A673 (cell line): ENCODE data around the gene ZFYVE21. TPM values are rescaled to one million over a fixed set of nuclear protein-coding genes. Genes with fewer than 3 reads are reported as not detected.

ENCODE experiments used
- BruUV-seq: library from RNA; stranded (reverse); fragments of 400-500 nt; replicated peaks from 2 replicates; lab custom pipeline; 2021; lab: Mats Ljungman, UMichigan
- CTCF ChIA-PET: fragments of 300-600 bp; sonication (Branson Sonifier 250); formaldehyde crosslinking; loops from one replicate; lab custom pipeline; 2022; ENCODE audit warnings: antibody characterized with exemption; lab: Charles Lee
- POLR2A ChIA-PET: fragments of 300-600 bp; sonication (Branson Sonifier 250); formaldehyde crosslinking; loops from one replicate; lab custom pipeline; 2022; ENCODE audit warnings: antibody characterized with exemption; ENCODE audit not compliant: low non-redundant PET; lab: Charles Lee
- DNase-seq: peaks from one replicate; pipeline ENCODE4 v3.0.0-alpha.2; 2015; ENCODE audit warnings: low spot score
- H3K27ac ChIP-seq: fragments of 200-600 bp; sonication (generic); 2 replicates; pipeline ENCODE4 v1.5.1; 2016; ENCODE audit warnings: mixed run types, low read depth, mild to moderate bottlenecking, mixed read lengths, antibody characterized with exemption, low read length; ENCODE audit not compliant: poor library complexity, severe bottlenecking
- H3K27me3 ChIP-seq: fragments of 200-600 bp; sonication (generic); replicated peaks from 2 replicates; pipeline ENCODE4 v1.6.1; 2017; ENCODE audit warnings: mixed run types, low read depth, mild to moderate bottlenecking, mixed read lengths, antibody characterized with exemption, low read length; ENCODE audit not compliant: insufficient read depth, poor library complexity
- H3K36me3 ChIP-seq: fragments of 200-600 bp; sonication (generic); 2 replicates; pipeline ENCODE4 v1.6.1; 2016; ENCODE audit warnings: mixed run types, mild to moderate bottlenecking, mixed read lengths, antibody characterized with exemption, low read length; ENCODE audit not compliant: insufficient read depth, poor library complexity, severe bottlenecking
- H3K4me1 ChIP-seq: fragments of 200-600 bp; sonication (generic); 2 replicates; pipeline ENCODE4 v1.6.1; 2017; ENCODE audit warnings: mixed run types, mild to moderate bottlenecking, mixed read lengths, antibody characterized with exemption, low read length; ENCODE audit not compliant: insufficient read depth, poor library complexity, severe bottlenecking
- H3K4me3 ChIP-seq: fragments of 200-600 bp; sonication (generic); 2 replicates; pipeline ENCODE4 v1.5.1; 2016; ENCODE audit warnings: low read depth, mixed run types, mild to moderate bottlenecking, mixed read lengths, low read length; ENCODE audit not compliant: poor library complexity, severe bottlenecking
- H3K9me3 ChIP-seq: fragments of 200-600 bp; sonication (generic); 2 replicates; pipeline ENCODE4 v1.6.1; 2016; ENCODE audit warnings: mixed run types, low read depth, mild to moderate bottlenecking, mixed read lengths, antibody characterized with exemption, low read length; ENCODE audit not compliant: poor library complexity, severe bottlenecking
- EZH2 ChIP-seq: fragments of 200-600 bp; sonication (generic); IDR thresholded peaks from 2 replicates; pipeline ENCODE4 v1.6.1; 2017; ENCODE audit warnings: borderline replicate concordance, low read depth, mild to moderate bottlenecking, mixed read lengths, antibody characterized with exemption, low read length; ENCODE audit not compliant: poor library complexity, severe bottlenecking
- intact Hi-C: fragments of 100-400 bp; cut with micrococcal nuclease; formaldehyde crosslinking; loops from one replicate; pipeline ENCODE4 v1.10.0; 2022; ENCODE audit not compliant: unreplicated experiment
- total RNA-seq: library from RNA; stranded (reverse); gene quantifications from 2 replicates; pipeline ENCODE4 v1.2.3, GENCODE V29; 2021
- TF ChIP-seq, protein P1 (sequence below): fragments of 300-800, 200-600 bp; sonication (generic); conservative IDR thresholded peaks from 2 replicates; pipeline ENCODE4 v1.5.1; 2017; ENCODE audit warnings: low read depth, mild to moderate bottlenecking, antibody characterized with exemption, low read length, moderate library complexity, mixed read lengths

ZFYVE21 gene
- total RNA-seq, 1 experiment from 2014 or later: 35.7 TPM

DNA sequence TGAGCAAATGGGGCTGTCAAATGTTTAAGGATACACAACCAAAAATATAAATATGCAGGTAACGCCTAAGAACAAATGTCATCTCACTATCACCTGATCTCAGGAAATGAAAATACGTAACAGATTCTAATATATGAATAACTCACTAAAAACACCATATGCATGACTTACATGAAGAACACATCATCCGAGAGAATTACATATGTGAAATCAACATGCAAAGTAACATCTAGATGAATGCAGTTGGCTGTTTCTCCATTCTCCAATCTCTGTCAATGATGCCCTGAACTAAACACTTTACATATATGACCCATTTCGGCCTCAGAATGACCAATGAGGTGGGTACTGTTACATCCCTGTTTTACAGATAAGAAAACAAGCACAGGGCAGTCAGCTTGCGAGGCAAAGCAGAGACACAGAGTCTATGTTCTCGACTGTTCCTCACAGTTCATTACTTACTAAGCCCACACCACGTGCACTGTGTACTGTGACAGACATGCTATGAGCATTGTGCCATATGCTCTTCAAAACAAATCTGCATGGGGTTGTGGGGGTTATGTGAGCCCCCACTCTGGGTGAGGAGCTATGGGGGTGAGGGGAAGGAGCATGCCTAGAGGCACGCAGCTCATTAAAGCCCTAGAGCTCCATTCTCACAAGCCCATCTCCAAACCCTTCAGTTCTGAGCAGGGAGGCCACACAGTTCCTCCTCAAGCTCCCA lies 42.6 kb downstream of the ZFYVE21 start:
- DNase-seq: no peak
- Histone ChIP-seq H3K4me1 (peaks cover 5% of the 10 kb centered on the region), H3K27me3 (no peaks in the 10 kb centered on the region), H3K4me3 (no peak overlapping the region), H3K27ac (no peak overlapping the region), H3K9me3 (no peaks in the 10 kb centered on the region), H3K36me3 (no peaks in the 10 kb centered on the region)
- TF ChIP-seq EZH2: no peak
- TF ChIP-seq, protein P1, sequence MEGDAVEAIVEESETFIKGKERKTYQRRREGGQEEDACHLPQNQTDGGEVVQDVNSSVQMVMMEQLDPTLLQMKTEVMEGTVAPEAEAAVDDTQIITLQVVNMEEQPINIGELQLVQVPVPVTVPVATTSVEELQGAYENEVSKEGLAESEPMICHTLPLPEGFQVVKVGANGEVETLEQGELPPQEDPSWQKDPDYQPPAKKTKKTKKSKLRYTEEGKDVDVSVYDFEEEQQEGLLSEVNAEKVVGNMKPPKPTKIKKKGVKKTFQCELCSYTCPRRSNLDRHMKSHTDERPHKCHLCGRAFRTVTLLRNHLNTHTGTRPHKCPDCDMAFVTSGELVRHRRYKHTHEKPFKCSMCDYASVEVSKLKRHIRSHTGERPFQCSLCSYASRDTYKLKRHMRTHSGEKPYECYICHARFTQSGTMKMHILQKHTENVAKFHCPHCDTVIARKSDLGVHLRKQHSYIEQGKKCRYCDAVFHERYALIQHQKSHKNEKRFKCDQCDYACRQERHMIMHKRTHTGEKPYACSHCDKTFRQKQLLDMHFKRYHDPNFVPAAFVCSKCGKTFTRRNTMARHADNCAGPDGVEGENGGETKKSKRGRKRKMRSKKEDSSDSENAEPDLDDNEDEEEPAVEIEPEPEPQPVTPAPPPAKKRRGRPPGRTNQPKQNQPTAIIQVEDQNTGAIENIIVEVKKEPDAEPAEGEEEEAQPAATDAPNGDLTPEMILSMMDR: no peak
- no TSS peak for BruUV-seq
- CTCF ChIA-PET: no interaction called here
- POLR2A ChIA-PET: interaction anchor here (0.5 kb wide), 1 partner anchor 331 kb away, joined by 3 read pairs; no protein-coding TSS in a partner anchor
- intact Hi-C loops: no loop called here

- Histone ChIP-seq H3K36me3 (no peaks in the 10 kb centered on the region), H3K27ac (no peak overlapping the region), H3K4me3 (no peak overlapping the region), H3K9me3 (no peaks in the 10 kb centered on the region), H3K27me3 (no peaks in the 10 kb centered on the region), H3K4me1 (no peaks in the 10 kb centered on the region)
- intact Hi-C loops: no loop called here
- TF ChIP-seq, protein P1: no peak
- TF ChIP-seq EZH2: no peak
- no TSS peak for BruUV-seq
- CTCF ChIA-PET: no interaction called here
- DNase-seq: no peak
- POLR2A ChIA-PET: no interaction called here
Observed at GRCh38 chr14:103762036-103762435, 46.4 kb downstream of the ZFYVE21 start.

DNA sequence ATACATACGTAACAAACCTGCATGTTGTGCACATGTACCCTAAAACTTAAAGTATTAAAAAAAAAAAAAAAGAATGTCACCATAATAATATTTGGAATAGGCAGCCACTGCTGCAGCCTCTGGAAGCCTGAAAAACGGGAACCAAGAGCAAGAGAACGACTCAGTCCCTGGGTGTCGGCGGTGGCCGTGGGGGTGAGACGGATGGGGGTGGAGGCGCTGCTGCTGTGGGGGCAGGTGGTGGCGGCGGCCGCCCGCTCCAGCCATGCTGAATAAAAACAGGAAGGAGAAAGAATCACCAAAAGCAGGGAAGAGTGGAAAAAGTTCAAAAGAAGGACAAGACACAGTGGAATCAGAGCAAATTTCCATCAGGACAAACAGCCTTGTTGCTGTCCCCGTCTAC lies 46.9 kb downstream of the ZFYVE21 start:
- Histone ChIP-seq H3K4me1 (no peaks in the 10 kb centered on the region), H3K36me3 (no peaks in the 10 kb centered on the region), H3K27me3 (no peaks in the 10 kb centered on the region), H3K27ac (no peak overlapping the region), H3K4me3 (no peak overlapping the region), H3K9me3 (no peaks in the 10 kb centered on the region)
- intact Hi-C loops: no loop called here
- ChIA-PET CTCF (no interaction called here), POLR2A (no interaction called here)
- DNase-seq: no peak
- BruUV-seq: no TSS peak
- TF ChIP-seq, protein P1: no peak
- TF ChIP-seq EZH2: no peak
